HCT116 (cell line): ENCODE results near the gene RGS7.

Source experiments
- CEBPB ChIP-seq: IDR thresholded peaks from 2 replicates; pipeline ENCODE4 v1.6.1; 2012; ENCODE audit warnings: low read depth
- EGR1 ChIP-seq: IDR thresholded peaks from 2 replicates; pipeline ENCODE4 v1.6.1; 2012; ENCODE audit warnings: low read depth
- EZH2 ChIP-seq: fragments of 200-600 bp; sonication (generic); IDR thresholded peaks from 2 replicates; pipeline ENCODE4 v1.6.1; 2017; ENCODE audit warnings: antibody characterized with exemption, mixed run types
- EZH2phosphoT487 ChIP-seq: fragments of 200-600 bp; IDR thresholded peaks from 2 replicates; pipeline ENCODE4 v1.6.1; 2018; ENCODE audit warnings: antibody characterized with exemption, borderline replicate concordance
- MAX ChIP-seq: IDR thresholded peaks from 2 replicates; pipeline ENCODE4 v1.6.1; 2012
- POLR2A ChIP-seq: IDR thresholded peaks from 2 replicates; pipeline ENCODE4 v1.7.0; 2011; ENCODE audit warnings: borderline replicate concordance; ENCODE audit not compliant: insufficient read depth, insufficient read length; ENCODE audit errors: extremely low read depth
- POLR2AphosphoS5 ChIP-seq: IDR thresholded peaks from 2 replicates; pipeline ENCODE4 v1.6.1; 2011; ENCODE audit warnings: mild to moderate bottlenecking, low read depth, low read length, moderate library complexity
- REST ChIP-seq: IDR thresholded peaks from 2 replicates; pipeline ENCODE4 v1.6.1; 2012; ENCODE audit warnings: low read depth
- SIN3A ChIP-seq: IDR thresholded peaks from 2 replicates; pipeline ENCODE4 v1.6.1; 2012; ENCODE audit warnings: low read depth
- YY1 ChIP-seq: IDR thresholded peaks from 2 replicates; pipeline ENCODE4 v1.6.1; 2011; ENCODE audit warnings: low read length, low read depth, moderate library complexity, mild to moderate bottlenecking; ENCODE audit not compliant: insufficient replicate concordance; ENCODE audit errors: extremely low read depth
- TF ChIP-seq, protein P1 (sequence below), 3 experiments: fragments of 200-600 bp in 1 of 3; sonication (generic) in 1 of 3; IDR thresholded peaks in 2 of 3; conservative IDR thresholded peaks in 1 of 3; 2 replicates each; pipeline ENCODE4 v1.5.1; 2012 to 2017; ENCODE audit warnings: low read depth in 2 of 3, low read length in 2 of 3, antibody characterized with exemption in 1 of 3, borderline replicate concordance in 1 of 3, control low read depth in 1 of 3, mild to moderate bottlenecking in 1 of 3, mixed read lengths in 1 of 3, mixed run types in 1 of 3, moderate library complexity in 1 of 3; ENCODE audit not compliant: insufficient read depth in 1 of 3

DNA sequence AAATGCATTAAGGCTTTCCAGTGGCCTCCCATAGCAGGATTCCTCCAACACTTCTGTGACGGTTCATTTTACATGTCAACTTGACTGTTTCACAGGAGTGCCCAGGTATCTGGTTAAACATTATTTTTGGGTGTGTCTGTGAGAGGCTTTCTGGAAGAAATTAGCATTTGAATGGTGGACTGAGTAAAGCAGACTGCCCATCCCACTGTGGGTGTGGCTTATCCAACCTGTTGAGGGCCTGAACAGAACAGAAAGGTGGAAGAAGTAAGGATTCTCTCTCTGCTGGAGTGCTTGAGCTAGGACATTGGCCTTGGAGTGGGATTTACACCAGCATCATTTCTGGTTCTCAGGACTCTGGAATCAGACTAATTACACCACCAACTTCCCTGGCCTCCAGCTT lies 85.6 kb downstream of the RGS7 start:
- TF ChIP-seq, protein P1, sequence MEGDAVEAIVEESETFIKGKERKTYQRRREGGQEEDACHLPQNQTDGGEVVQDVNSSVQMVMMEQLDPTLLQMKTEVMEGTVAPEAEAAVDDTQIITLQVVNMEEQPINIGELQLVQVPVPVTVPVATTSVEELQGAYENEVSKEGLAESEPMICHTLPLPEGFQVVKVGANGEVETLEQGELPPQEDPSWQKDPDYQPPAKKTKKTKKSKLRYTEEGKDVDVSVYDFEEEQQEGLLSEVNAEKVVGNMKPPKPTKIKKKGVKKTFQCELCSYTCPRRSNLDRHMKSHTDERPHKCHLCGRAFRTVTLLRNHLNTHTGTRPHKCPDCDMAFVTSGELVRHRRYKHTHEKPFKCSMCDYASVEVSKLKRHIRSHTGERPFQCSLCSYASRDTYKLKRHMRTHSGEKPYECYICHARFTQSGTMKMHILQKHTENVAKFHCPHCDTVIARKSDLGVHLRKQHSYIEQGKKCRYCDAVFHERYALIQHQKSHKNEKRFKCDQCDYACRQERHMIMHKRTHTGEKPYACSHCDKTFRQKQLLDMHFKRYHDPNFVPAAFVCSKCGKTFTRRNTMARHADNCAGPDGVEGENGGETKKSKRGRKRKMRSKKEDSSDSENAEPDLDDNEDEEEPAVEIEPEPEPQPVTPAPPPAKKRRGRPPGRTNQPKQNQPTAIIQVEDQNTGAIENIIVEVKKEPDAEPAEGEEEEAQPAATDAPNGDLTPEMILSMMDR (IDR thresholded peaks at IDR 0.05 in 2 of 3, conservative IDR thresholded peaks at IDR 0.05 in 1 of 3; ENCODE audit: borderline replicate concordance in 1 of 3, insufficient read depth in 1 of 3, low read depth in 2 of 3, low read length in 2 of 3), result no peak
- TF ChIP-seq POLR2A (no peak), REST (no peak), MAX (no peak), EZH2phosphoT487 (no peak), POLR2AphosphoS5 (no peak), CEBPB (no peak), SIN3A (no peak), EZH2 (no peak), EGR1 (no peak), YY1 (no peak)
